Tibial nerve (tissue), 3 donors: ENCODE measurements around the gene FBXW5.

Source experiments
- CTCF ChIP-seq, 5 experiments: fragments of 200-600 bp in 3 of 5; fragments of 450-650 bp in 2 of 5; sonication (generic) in 3 of 5; IDR thresholded peaks; one replicate each; pipeline ENCODE4 v1.5.1; 2016 to 2019; ENCODE audit warnings: antibody characterized with exemption in 5 of 5, mild to moderate bottlenecking in 3 of 5, moderate library complexity in 2 of 5
- POLR2A ChIP-seq, 2 donors: fragments of 450-650 bp; IDR thresholded peaks; one replicate each; pipeline ENCODE4 v1.6.1; 2017; ENCODE audit warnings: antibody characterized with exemption in 2 of 2, mild to moderate bottlenecking in 2 of 2, moderate library complexity in 2 of 2

- no peak for TF ChIP-seq CTCF (IDR thresholded peaks at IDR 0.05)
- TF ChIP-seq POLR2A (IDR thresholded peaks at IDR 0.05), result no peak
These were observed 21.4 kb upstream of the FBXW5 start for GRCh38 chr9:136965771-136966484.
